ENCODE data around the gene ZNF425. TPM values are rescaled to one million over a fixed set of nuclear protein-coding genes. Genes with fewer than 3 reads are reported as not detected.

ZNF425 gene
- total RNA-seq, 4 donors from 2014 or later, result 3.3 to 12.8 (median 3.7) TPM

- Histone ChIP-seq H3K9me3 (no peaks in the 10 kb centered on the region), H3K4me3 (replicated peaks in 1 of 3) (no peak overlapping the region), H3K27me3 (no peaks in the 10 kb centered on the region), H3K4me1 (no peaks in the 10 kb centered on the region), H3K36me3 (peaks cover 0 to 13% of the 10 kb centered on the region in 2 donors), H3K27ac (no peak overlapping the region)
- WGBS, 2 donors, result 97 to 98% methylated on average over 35 of the region's 35 CpGs
- DNase-seq, result no peak
- TF ChIP-seq CTCF (IDR thresholded peaks at IDR 0.05) (no peak), POLR2A (IDR thresholded peaks at IDR 0.05) (no peak)
- intact Hi-C loops (cut with DNase I), result no loop called here
These were observed 21.9 kb downstream of the ZNF425 start for GRCh38 chr7:149104214-149104613.

GRCh38 chr7:149103424-149103823, 22.7 kb downstream of the ZNF425 start:
- no peaks in the 10 kb centered on the region for H3K27me3 ChIP-seq
- DNase-seq, result no peak
- no peaks in the 10 kb centered on the region for H3K9me3 ChIP-seq
- H3K36me3 ChIP-seq, result peaks cover 0 to 13% of the 10 kb centered on the region in 2 donors
- intact Hi-C loops (cut with DNase I), result no loop called here
- no peak overlapping the region for H3K27ac ChIP-seq
- no peak overlapping the region for H3K4me3 ChIP-seq (replicated peaks in 1 of 3)
- WGBS, 2 donors, result 96 to 98% methylated on average over 9 of the region's 9 CpGs
- H3K4me1 ChIP-seq, result no peaks in the 10 kb centered on the region
- no peak for TF ChIP-seq CTCF (IDR thresholded peaks at IDR 0.05)
- TF ChIP-seq POLR2A (IDR thresholded peaks at IDR 0.05), result no peak

GRCh38 chr7:149102666-149103065, 23.5 kb downstream of the ZNF425 start:
- no peaks in the 10 kb centered on the region for H3K27me3 ChIP-seq
- H3K4me1 ChIP-seq, result no peaks in the 10 kb centered on the region
- 71 to 91% methylated on average over 1 of the region's 1 CpG for WGBS, 2 donors
- H3K27ac ChIP-seq, result no peak overlapping the region
- intact Hi-C loops (cut with DNase I), result no loop called here
- H3K4me3 ChIP-seq (replicated peaks in 1 of 3), result no peak overlapping the region
- H3K9me3 ChIP-seq, result no peaks in the 10 kb centered on the region
- TF ChIP-seq POLR2A (IDR thresholded peaks at IDR 0.05) (no peak), CTCF (IDR thresholded peaks at IDR 0.05) (no peak)
- DNase-seq, result no peak
- H3K36me3 ChIP-seq, result peaks cover 0 to 13% of the 10 kb centered on the region in 2 donors

- WGBS, 2 donors, result 88 to 94% methylated on average over 2 of the region's 2 CpGs
- intact Hi-C loops (cut with DNase I), result no loop called here
- Histone ChIP-seq H3K4me3 (replicated peaks in 1 of 3) (no peak overlapping the region), H3K27ac (no peak overlapping the region), H3K27me3 (no peaks in the 10 kb centered on the region), H3K9me3 (no peaks in the 10 kb centered on the region), H3K36me3 (peaks cover 0 to 13% of the 10 kb centered on the region in 2 donors), H3K4me1 (no peaks in the 10 kb centered on the region)
- TF ChIP-seq CTCF (IDR thresholded peaks at IDR 0.05) (no peak), POLR2A (IDR thresholded peaks at IDR 0.05) (no peak)
- DNase-seq, result no peak
These were observed 25.3 kb downstream of the ZNF425 start for GRCh38 chr7:149100821-149101220.

GRCh38 chr7:149099058-149099457, 27.1 kb downstream of the ZNF425 start:
- Histone ChIP-seq H3K4me3 (replicated peaks in 1 of 3) (no peak overlapping the region), H3K9me3 (no peaks in the 10 kb centered on the region), H3K36me3 (peaks cover 0 to 7% of the 10 kb centered on the region in 2 donors), H3K27me3 (no peaks in the 10 kb centered on the region), H3K27ac (no peak overlapping the region), H3K4me1 (no peaks in the 10 kb centered on the region)
- intact Hi-C loops (cut with DNase I), result no loop called here
- no peak for DNase-seq
- TF ChIP-seq CTCF (IDR thresholded peaks at IDR 0.05) (no peak), POLR2A (IDR thresholded peaks at IDR 0.05) (no peak)
- 78 to 88% methylated on average over 6 of the region's 6 CpGs for WGBS, 2 donors
